ENCODE data around the gene MTPN.

MTPN gene

GRCh38 chr7:135981958-135982646 is 4.9 kb upstream of the MTPN start:
- no peak for DNase-seq (ENCODE audit: low spot score)

- no peak for DNase-seq (ENCODE audit: low spot score)
Observed at GRCh38 chr7:135980665-135981180, 3.6 kb upstream of the MTPN start.

GRCh38 chr7:135980012-135980551 is 2.9 kb upstream of the MTPN start:
- DNase-seq (ENCODE audit: low spot score): no peak

- DNase-seq (ENCODE audit: low spot score): no peak
Observed at GRCh38 chr7:135979471-135980011, 2.4 kb upstream of the MTPN start.

- no peak for DNase-seq (ENCODE audit: low spot score)
Observed at GRCh38 chr7:135978624-135979023, 1.5 kb upstream of the MTPN start.

DNA sequence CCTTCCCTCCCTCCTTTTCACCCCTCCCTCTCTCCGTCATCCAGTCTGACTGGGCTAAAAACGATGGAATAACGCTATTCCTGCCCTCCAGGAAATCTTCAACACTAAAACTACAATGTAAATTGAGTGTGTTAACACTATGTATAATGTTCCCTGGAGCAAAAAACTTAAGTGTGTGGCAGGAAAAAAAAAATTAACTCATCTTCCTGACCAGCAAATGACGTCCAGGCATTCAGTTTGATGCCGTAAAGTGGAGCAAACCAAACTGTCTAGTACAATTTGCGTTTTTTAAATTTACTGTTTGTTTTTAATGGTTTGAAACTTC is 545 bp upstream of the MTPN start:
- DNase-seq (ENCODE audit: low spot score): no peak

DNA sequence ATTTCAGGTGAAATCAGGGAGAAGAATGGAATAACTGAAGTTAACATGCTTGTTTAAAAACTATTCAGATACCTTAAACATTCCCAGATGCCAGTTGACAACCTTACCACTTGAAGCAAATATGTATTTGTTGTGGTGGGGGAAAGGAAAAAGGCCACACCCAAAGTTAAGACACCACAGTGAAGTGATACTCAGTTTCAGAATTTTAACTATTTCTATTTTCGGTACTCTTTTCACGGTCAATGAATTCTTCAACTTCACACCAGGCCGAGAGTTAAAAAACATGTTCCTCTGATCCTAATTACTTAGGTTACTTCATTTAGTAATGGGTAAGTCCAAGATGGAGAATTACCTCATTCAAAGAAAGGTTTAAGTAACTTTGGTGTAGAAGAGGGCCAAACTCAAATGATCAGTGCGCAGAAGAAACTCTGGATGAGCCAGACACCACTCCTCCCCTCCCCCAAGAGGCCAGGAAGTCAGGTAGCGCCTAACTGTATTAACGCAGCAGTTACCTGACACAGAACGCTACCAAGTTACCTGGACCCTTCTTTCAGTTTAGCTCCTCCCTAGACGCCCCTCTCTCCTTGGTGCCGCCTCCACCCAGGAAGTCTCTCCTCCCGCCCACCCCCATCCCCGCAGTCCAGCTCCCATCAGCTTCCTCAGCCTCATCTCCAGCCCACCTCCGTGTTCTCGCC is 700 bp downstream of the MTPN start:
- DNase-seq (ENCODE audit: low spot score): peak; percentile 5

GRCh38 chr7:135975166-135975565 is 2.0 kb downstream of the MTPN start:
- DNase-seq (ENCODE audit: low spot score): no peak

- DNase-seq (ENCODE audit: low spot score): no peak
Observed at GRCh38 chr7:135974667-135975066, 2.5 kb downstream of the MTPN start.

- no peak for DNase-seq (ENCODE audit: low spot score)
Observed at GRCh38 chr7:135971366-135971725, 5.8 kb downstream of the MTPN start.

- DNase-seq (ENCODE audit: low spot score): no peak
Observed at GRCh38 chr7:135970682-135971365, 6.3 kb downstream of the MTPN start.

GRCh38 chr7:135970045-135970444 is 7.1 kb downstream of the MTPN start:
- DNase-seq (ENCODE audit: low spot score): no peak

DNA sequence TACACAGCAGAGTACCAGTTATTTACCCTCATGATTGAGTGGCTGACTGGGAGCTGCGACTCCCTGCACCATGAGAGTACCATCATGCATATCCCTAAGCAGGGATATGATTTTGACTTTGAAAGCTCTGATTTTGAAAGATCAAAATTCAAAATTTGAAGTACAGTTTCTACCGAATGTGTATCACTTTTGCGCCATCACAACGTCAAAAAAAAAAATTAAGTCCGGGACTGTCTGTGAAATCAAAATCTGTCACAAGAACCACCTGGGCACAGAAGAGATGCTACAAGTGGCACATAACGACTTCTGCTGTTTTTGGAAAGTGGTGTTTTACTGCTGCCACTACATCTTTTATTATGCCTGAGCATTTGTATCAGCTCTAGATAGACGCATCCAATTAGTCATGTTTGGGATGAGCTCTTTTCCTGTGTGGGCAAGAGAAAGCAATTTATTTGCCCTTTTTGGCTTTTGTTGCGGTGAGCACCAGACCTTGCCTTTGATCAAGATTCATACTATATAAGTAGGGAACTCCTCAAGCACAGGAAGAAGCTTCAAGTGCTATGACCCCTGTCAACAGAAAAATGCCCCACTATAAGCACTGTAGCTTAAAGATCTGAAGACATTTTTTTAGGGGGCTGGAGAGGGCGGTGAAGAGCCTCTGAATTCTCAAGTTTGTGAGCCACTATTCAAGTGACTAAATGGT is 10.7 kb downstream of the MTPN start:
- DNase-seq (ENCODE audit: low spot score): no peak

DNA sequence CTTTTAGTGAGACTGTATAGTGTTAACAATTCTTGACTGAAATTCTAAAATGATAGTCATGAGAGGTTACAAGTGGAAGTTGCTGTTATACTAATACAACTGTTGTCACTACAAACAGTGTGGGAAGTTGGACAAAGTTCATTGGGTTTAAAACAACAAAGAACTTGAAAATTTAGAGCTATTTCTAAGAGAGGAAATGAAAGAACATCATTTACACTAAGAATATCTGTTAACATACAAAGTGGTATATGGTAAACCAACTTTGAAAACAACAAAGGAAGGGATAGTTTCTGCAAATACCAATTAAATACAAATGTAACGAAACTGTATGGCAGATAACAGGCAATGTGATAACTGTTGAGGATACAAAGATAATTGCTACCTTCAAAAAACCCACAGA is 11.6 kb downstream of the MTPN start:
- no peak for DNase-seq (ENCODE audit: low spot score)

DNA sequence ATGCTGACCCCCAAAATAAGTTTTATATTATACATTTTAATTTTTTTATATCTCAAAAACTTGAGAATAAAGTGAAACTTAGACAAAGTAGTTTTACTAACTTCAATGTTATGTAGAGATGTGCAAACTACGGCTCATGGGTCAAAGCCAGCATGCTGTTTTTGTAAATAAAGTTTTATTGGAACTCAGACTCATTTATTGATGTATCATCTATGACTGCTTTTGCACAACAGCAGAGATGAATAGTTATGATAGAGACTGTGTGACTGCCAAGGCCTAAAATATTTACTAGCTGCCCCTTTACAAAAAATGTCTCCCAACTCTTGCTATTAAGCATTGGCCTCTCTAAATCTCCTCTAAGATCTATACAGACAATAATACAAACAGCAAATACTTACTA is 12.4 kb downstream of the MTPN start:
- no peak for DNase-seq (ENCODE audit: low spot score)

GRCh38 chr7:135964274-135964673 is 12.9 kb downstream of the MTPN start:
- no peak for DNase-seq (ENCODE audit: low spot score)

- no peak for DNase-seq (ENCODE audit: low spot score)
Observed at GRCh38 chr7:135962802-135963201, 14.4 kb downstream of the MTPN start.

DNA sequence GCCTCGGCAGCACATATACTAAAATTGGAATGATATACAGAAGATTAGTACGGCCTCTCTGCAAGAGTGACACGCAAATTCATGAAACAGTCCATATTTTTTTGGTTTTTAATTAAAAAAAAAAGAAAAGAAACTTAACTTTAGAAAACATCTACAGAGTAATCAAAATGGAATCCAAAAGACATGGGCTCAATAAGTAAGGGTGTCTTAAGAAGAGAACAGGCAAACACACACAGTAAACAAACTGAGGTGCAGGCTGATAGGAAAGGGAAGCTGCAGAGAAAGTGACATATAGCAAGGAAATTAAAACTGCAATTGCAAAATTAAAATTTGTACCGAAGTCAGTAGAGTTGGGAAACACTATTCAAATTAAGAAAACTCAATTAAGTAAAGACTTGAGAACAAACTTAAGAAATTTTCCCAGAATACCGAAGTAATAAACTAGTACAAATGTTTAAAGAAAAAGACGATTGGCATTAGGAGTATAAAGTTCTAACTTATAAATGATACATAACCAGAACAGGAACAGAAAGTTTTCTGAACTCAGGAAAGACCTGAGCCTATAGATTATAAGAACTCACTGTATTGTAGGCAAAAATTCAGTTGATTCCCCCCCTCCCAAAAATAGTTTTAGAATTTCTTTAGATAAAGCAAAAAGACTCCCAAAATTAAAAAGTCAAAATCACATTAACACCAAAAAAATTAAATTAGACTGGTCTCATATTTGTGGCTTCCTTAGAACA is 16.3 kb downstream of the MTPN start:
- DNase-seq (ENCODE audit: low spot score): no peak

DNA sequence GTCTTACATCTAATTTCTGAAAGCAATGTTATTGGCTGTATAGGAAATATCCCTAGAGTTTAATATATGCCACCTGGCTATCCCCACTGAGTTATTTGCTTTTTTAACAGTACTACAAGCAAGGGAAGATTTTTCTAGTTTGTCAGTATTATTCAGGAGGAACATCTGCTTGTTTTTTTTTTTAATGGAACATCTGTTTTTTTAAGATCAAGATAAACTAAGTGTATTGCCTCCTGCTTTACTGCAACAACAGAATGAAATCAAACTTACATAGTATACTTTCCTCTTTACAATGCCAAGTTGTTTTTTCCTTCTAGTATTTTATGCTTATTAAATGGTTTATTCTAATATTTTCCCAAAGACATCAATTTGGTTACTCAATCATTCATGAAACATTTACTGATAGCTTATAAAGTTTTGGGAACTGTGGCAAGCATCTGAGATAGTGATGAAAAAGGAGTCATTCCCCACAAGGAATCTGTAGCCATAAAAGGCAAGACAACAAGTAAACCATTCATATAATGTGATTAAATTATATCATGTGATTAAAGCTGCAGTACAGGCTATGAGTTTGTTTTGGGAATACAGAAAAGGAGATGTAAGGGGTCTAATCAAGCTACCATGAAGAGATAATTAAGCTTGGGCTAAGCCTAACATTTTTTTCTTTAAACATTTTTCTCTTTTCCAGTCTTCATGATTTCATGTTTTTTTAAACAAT is 17.4 kb downstream of the MTPN start:
- no peak for DNase-seq (ENCODE audit: low spot score)

DNA sequence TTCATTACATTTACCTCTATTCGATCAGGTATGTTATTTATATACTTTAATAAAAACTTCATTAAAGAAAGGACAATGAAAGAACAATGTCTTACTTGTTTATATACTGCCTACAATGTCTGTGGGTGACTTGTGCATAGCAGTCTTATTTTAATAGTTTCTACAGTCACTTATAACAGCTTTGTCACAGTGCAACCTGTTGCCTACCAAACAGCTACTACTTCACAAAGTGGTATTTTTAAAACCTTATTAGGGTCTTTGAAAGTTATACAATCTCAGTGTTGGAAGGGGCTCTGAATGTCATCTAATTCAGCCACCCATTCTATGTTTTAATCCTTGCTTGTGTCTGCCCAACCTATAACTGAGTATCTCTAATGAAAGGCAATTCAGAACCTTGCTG is 19.0 kb downstream of the MTPN start:
- DNase-seq (ENCODE audit: low spot score): no peak

DNA sequence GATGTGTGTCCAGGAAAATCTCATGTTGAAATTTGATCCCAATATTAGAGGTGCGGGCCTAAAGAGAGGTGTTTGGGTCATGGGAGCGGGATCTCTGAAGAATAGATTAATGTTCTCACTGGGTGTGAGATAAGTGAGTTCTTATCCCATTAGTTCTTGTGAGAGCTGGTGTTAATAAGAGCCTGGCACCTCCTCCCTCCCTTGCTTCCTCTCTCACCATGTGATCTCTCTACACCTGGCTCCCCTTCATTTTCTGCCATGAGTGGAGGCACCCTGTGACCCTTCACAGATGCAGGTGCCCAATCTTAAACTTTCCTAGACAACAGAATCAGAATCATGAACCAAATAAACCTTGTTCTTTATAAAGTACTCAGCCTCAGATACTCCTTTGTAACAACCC is 19.5 kb downstream of the MTPN start:
- no peak for DNase-seq (ENCODE audit: low spot score)
